Measurements from ENCODE around the gene XYLT1.

The XYLT1 gene

GRCh38 chr16:17471719-17472461, 1.1 kb upstream of the XYLT1 start:
- TF ChIP-seq CTCF (IDR thresholded peaks at IDR 0.05; ENCODE audit: insufficient read depth, low read depth, low read length, missing control alignments): no peak
- no peak overlapping the region for H3K4me3 ChIP-seq (ENCODE audit: low read depth, low read length)
- no peak for DNase-seq (ENCODE audit: low read depth)

- no peak for TF ChIP-seq CTCF (IDR thresholded peaks at IDR 0.05; ENCODE audit: insufficient read depth, low read depth, low read length, missing control alignments)
- H3K4me3 ChIP-seq (ENCODE audit: low read depth, low read length): peak overlapping the region; percentile 67
- DNase-seq (ENCODE audit: low read depth): no peak
Measured at GRCh38 chr16:17470182-17470907, 415 bp downstream of the XYLT1 start.

- H3K4me3 ChIP-seq (ENCODE audit: low read depth, low read length): peak overlapping the region; percentile 67
- no peak for DNase-seq (ENCODE audit: low read depth)
- no peak for TF ChIP-seq CTCF (IDR thresholded peaks at IDR 0.05; ENCODE audit: insufficient read depth, low read depth, low read length, missing control alignments)
Measured at GRCh38 chr16:17469741-17470181, 999 bp downstream of the XYLT1 start.

- H3K4me3 ChIP-seq (ENCODE audit: low read depth, low read length): peak overlapping the region; percentile 67
- no peak for TF ChIP-seq CTCF (IDR thresholded peaks at IDR 0.05; ENCODE audit: insufficient read depth, low read depth, low read length, missing control alignments)
- no peak for DNase-seq (ENCODE audit: low read depth)
Measured at GRCh38 chr16:17469011-17469740, 1.6 kb downstream of the XYLT1 start.

- no peak overlapping the region for H3K4me3 ChIP-seq (ENCODE audit: low read depth, low read length)
- no peak for TF ChIP-seq CTCF (IDR thresholded peaks at IDR 0.05; ENCODE audit: insufficient read depth, low read depth, low read length, missing control alignments)
- no peak for DNase-seq (ENCODE audit: low read depth)
Measured at GRCh38 chr16:17468611-17469010, 2.1 kb downstream of the XYLT1 start.

GRCh38 chr16:17467923-17468540, 2.7 kb downstream of the XYLT1 start:
- no peak overlapping the region for H3K4me3 ChIP-seq (ENCODE audit: low read depth, low read length)
- DNase-seq (ENCODE audit: low read depth): peak; percentile 53
- TF ChIP-seq CTCF (IDR thresholded peaks at IDR 0.05; ENCODE audit: insufficient read depth, low read depth, low read length, missing control alignments): peak; percentile 54

All from GM12865 (cell line).